NT2/D1 (cell line): Measurements from ENCODE around the gene AGMO.

ENCODE experiments used
- SUZ12 ChIP-seq: IDR thresholded peaks from 2 replicates; pipeline ENCODE4 v1.6.1; 2011; ENCODE audit not compliant: insufficient read length, insufficient read depth; ENCODE audit errors: extremely low read depth
- YY1 ChIP-seq: IDR thresholded peaks from 2 replicates; pipeline ENCODE4 v1.6.1; 2011; ENCODE audit not compliant: insufficient read length, insufficient read depth
- ZNF274 ChIP-seq: IDR thresholded peaks from 2 replicates; pipeline ENCODE4 v1.6.1; 2011; ENCODE audit warnings: mild to moderate bottlenecking, low read depth, low read length

DNA sequence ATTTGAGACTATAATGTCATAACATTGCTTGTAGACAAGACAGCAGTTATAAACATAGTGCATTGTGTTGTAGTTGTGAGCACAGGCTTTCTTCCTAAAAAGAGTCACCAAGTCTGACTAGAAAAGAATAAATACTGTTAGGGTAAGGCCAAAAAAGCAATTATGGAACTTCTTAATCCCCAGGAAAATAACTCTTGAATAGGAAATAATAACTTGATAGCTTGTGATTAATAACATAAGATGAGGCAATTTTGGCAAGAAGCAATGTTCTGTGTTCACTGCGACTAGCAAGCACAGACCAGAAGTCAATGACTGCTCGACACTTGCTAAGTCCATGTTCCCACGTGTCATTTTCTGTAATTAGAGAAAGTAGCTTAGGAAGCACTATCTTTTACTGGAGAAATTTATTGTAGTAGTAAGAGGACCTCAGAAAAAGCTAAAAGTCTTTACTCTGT, 97.1 kb downstream of the AGMO start:
- TF ChIP-seq ZNF274 (no peak), SUZ12 (no peak), YY1 (no peak)
